Measurements from ENCODE around the gene NKAIN2. TPM values are rescaled to one million over a fixed set of nuclear protein-coding genes. Genes with fewer than 3 reads are reported as not detected.
"Not testable (repeated sequence)": the region's sequence is repeated elsewhere in the genome, so short reads cannot be mapped to it uniquely, and the experiment has no call there.

NKAIN2 gene
- total RNA-seq, 1 experiment from 2014 or later: 2.2 TPM

DNA sequence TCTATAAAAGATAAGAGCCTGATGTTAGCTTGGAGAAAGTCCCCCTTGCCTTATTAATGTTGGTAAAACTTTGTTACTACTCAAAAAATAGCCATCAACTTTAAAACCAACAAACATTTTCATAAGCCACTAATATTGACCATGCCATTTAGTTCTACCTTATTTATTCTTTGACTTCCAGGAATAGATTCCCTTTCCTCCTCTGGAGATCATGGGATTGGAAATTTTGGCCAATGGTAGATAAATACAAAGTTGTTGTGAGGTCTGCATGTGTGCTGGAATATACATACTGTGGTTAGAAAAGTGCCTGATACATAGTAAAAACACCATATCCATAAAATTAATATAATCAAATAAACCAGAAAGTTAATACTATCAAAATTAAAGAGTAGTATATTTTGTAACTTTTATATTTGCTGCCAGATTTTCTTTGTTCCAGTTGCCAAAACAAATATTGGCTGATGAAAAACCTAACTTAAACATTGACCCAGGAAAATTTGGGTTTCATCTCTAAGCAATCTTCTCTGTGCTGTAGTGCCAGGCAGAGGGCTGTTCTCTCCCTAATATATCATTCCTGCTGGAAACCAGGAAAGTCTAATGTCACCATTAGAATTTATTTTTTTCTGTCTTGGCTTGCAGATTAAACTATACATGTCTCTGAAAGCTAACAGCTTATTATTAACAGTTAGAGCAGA, 169.1 kb downstream of the NKAIN2 start:
- ChIA-PET CTCF (no interaction called here), POLR2A (ENCODE audit: low non-redundant PET) (no interaction called here)
- no peak overlapping the region for H3K4me3 ChIP-seq (ENCODE audit: low read depth, low read length, poor library complexity, severe bottlenecking)
- no peaks in the 10 kb centered on the region for H3K27me3 ChIP-seq (replicated peaks; ENCODE audit: insufficient read depth, low read depth, low read length, poor library complexity)
- no peaks in the 10 kb centered on the region for H3K9me3 ChIP-seq (ENCODE audit: low read depth, low read length, poor library complexity, severe bottlenecking)
- H3K27ac ChIP-seq (ENCODE audit: low read depth, low read length, poor library complexity, severe bottlenecking): no peak overlapping the region
- H3K4me1 ChIP-seq (ENCODE audit: insufficient read depth, low read length, poor library complexity, severe bottlenecking): no peaks in the 10 kb centered on the region
- H3K36me3 ChIP-seq (ENCODE audit: insufficient read depth, low read length, poor library complexity, severe bottlenecking): no peaks in the 10 kb centered on the region
- no TSS peak for BruUV-seq (replicated peaks)
- TF ChIP-seq, protein P1, sequence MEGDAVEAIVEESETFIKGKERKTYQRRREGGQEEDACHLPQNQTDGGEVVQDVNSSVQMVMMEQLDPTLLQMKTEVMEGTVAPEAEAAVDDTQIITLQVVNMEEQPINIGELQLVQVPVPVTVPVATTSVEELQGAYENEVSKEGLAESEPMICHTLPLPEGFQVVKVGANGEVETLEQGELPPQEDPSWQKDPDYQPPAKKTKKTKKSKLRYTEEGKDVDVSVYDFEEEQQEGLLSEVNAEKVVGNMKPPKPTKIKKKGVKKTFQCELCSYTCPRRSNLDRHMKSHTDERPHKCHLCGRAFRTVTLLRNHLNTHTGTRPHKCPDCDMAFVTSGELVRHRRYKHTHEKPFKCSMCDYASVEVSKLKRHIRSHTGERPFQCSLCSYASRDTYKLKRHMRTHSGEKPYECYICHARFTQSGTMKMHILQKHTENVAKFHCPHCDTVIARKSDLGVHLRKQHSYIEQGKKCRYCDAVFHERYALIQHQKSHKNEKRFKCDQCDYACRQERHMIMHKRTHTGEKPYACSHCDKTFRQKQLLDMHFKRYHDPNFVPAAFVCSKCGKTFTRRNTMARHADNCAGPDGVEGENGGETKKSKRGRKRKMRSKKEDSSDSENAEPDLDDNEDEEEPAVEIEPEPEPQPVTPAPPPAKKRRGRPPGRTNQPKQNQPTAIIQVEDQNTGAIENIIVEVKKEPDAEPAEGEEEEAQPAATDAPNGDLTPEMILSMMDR (conservative IDR thresholded peaks at IDR 0.05; ENCODE audit: low read depth, low read length): no peak
- no peak for TF ChIP-seq EZH2 (IDR thresholded peaks at IDR 0.05; ENCODE audit: borderline replicate concordance, low read depth, low read length, poor library complexity, severe bottlenecking)
- intact Hi-C loops (cut with micrococcal nuclease; ENCODE audit: unreplicated experiment): no loop called here
- DNase-seq (ENCODE audit: low spot score): no peak

DNA sequence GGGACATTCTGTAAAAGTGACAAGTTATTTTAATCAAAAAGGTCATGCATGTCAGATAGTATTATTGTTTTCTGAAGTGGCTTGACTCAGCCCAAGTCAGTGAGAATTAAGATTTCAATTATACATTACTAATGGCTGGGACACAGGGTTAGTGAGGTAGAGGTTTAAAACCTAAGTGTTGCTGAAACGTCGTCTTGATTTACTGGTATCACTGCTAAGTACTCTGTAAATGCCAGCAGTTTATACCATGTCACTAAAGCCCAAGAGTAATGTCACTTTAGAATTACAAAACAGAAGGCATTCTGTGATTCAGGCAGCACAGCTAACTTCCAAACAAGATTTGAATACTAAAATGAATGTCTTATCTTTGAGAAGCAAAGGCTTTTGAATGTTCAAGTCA, 176.6 kb downstream of the NKAIN2 start:
- Histone ChIP-seq H3K4me3 (ENCODE audit: low read depth, low read length, poor library complexity, severe bottlenecking) (no peak overlapping the region), H3K36me3 (ENCODE audit: insufficient read depth, low read length, poor library complexity, severe bottlenecking) (no peaks in the 10 kb centered on the region), H3K27ac (ENCODE audit: low read depth, low read length, poor library complexity, severe bottlenecking) (no peak overlapping the region), H3K9me3 (ENCODE audit: low read depth, low read length, poor library complexity, severe bottlenecking) (no peaks in the 10 kb centered on the region), H3K27me3 (replicated peaks; ENCODE audit: insufficient read depth, low read depth, low read length, poor library complexity) (no peaks in the 10 kb centered on the region), H3K4me1 (ENCODE audit: insufficient read depth, low read length, poor library complexity, severe bottlenecking) (no peaks in the 10 kb centered on the region)
- intact Hi-C loops (cut with micrococcal nuclease; ENCODE audit: unreplicated experiment): no loop called here
- ChIA-PET CTCF (no interaction called here), POLR2A (ENCODE audit: low non-redundant PET) (no interaction called here)
- no TSS peak for BruUV-seq (replicated peaks)
- no peak for DNase-seq (ENCODE audit: low spot score)
- TF ChIP-seq, protein P1 (conservative IDR thresholded peaks at IDR 0.05; ENCODE audit: low read depth, low read length): no peak
- TF ChIP-seq EZH2 (IDR thresholded peaks at IDR 0.05; ENCODE audit: borderline replicate concordance, low read depth, low read length, poor library complexity, severe bottlenecking): no peak

DNA sequence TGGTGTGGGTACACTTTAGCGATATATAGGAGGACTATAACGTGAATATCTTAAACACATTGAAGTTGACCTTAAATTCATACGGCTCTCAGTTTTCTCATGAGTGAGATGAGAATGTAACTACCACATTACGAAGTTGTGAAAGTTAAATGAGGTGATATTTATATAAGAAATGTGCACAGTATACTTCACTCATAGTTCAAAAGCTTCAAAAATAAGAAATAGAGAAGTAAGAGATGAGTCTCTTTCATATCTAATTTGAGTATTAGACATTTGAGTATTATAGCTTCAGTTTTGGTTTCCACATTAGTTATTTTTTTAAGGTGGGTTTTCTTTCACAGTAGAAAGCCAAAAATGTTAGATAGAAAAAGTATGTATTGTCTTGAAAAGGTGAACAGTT, 183.3 kb downstream of the NKAIN2 start:
- POLR2A ChIA-PET (ENCODE audit: low non-redundant PET): no interaction called here

DNA sequence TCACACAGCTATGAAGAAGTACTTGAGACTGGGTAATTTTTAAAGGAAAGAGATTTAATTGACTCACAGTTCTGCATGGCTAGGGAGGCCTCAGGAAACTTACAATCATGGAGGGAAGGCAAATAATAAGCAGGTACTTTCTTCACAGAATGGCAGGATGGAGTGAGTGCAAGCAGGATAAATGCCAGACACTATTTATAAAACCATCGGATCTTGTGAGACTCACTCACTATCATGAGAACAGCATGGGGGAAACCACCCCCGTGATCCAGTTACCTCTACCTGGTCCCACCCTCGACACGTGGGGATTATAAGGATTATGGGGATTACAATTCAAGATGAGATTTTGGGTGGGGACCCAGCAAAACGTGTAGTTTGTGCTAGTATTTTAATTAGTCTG, 186.3 kb downstream of the NKAIN2 start:
- CTCF ChIA-PET; DNase-seq (ENCODE audit: low spot score); H3K9me3 ChIP-seq (ENCODE audit: low read depth, low read length, poor library complexity, severe bottlenecking); H3K36me3 ChIP-seq (ENCODE audit: insufficient read depth, low read length, poor library complexity, severe bottlenecking); BruUV-seq (replicated peaks); H3K4me3 ChIP-seq (ENCODE audit: low read depth, low read length, poor library complexity, severe bottlenecking); H3K4me1 ChIP-seq (ENCODE audit: insufficient read depth, low read length, poor library complexity, severe bottlenecking); H3K27me3 ChIP-seq (replicated peaks; ENCODE audit: insufficient read depth, low read depth, low read length, poor library complexity); POLR2A ChIA-PET (ENCODE audit: low non-redundant PET); H3K27ac ChIP-seq (ENCODE audit: low read depth, low read length, poor library complexity, severe bottlenecking); intact Hi-C loops (cut with micrococcal nuclease; ENCODE audit: unreplicated experiment): not testable (repeated sequence)

More for the DNA sequence above, 183.3 kb downstream of the NKAIN2 start:
- no peaks in the 10 kb centered on the region for H3K27me3 ChIP-seq (replicated peaks; ENCODE audit: insufficient read depth, low read depth, low read length, poor library complexity)
- no peak overlapping the region for H3K27ac ChIP-seq (ENCODE audit: low read depth, low read length, poor library complexity, severe bottlenecking)
- no peaks in the 10 kb centered on the region for H3K4me1 ChIP-seq (ENCODE audit: insufficient read depth, low read length, poor library complexity, severe bottlenecking)
- no peak overlapping the region for H3K4me3 ChIP-seq (ENCODE audit: low read depth, low read length, poor library complexity, severe bottlenecking)
- no peaks in the 10 kb centered on the region for H3K36me3 ChIP-seq (ENCODE audit: insufficient read depth, low read length, poor library complexity, severe bottlenecking)
- intact Hi-C loops (cut with micrococcal nuclease; ENCODE audit: unreplicated experiment): no loop called here
- no peaks in the 10 kb centered on the region for H3K9me3 ChIP-seq (ENCODE audit: low read depth, low read length, poor library complexity, severe bottlenecking)
- no TSS peak for BruUV-seq (replicated peaks)
- TF ChIP-seq, protein P1 (conservative IDR thresholded peaks at IDR 0.05; ENCODE audit: low read depth, low read length): no peak
- TF ChIP-seq EZH2 (IDR thresholded peaks at IDR 0.05; ENCODE audit: borderline replicate concordance, low read depth, low read length, poor library complexity, severe bottlenecking): no peak
- CTCF ChIA-PET: no interaction called here
- DNase-seq (ENCODE audit: low spot score): no peak
